Aorta (tissue), 5 donors: Measurements from ENCODE around the gene RING1. TPM values are rescaled to one million over a fixed set of nuclear protein-coding genes. Genes with fewer than 3 reads are reported as not detected.

Experiments
- ATAC-seq: fragments of 200-7000 bp; cut with Tn5 transposase; one replicate; pipeline ENCODE4 v1.9.1; 2022; ENCODE audit warnings: moderate library complexity; ENCODE audit not compliant: low FRiP score
- DNase-seq, 2 donors: peaks; one replicate each; pipeline ENCODE4 v3.0.0-alpha.2; 2020
- H3K27ac ChIP-seq, 2 donors: one replicate each; pipeline ENCODE4 v1.5.1; 2013; ENCODE audit warnings: low read length in 2 of 2, mild to moderate bottlenecking in 2 of 2, moderate library complexity in 2 of 2, control low read depth in 1 of 2, inconsistent platforms in 1 of 2, low read depth in 1 of 2
- H3K27me3 ChIP-seq, 2 donors: one replicate each; pipeline ENCODE4 v1.6.1; 2013; ENCODE audit warnings: control low read depth in 1 of 2, low read length in 1 of 2, mild to moderate bottlenecking in 1 of 2, moderate library complexity in 1 of 2; ENCODE audit not compliant: insufficient read depth in 2 of 2, control insufficient read depth in 1 of 2
- H3K36me3 ChIP-seq, 2 donors: one replicate each; pipeline ENCODE4 v1.6.1; 2013; ENCODE audit warnings: control low read depth in 1 of 2, low read length in 1 of 2, mild to moderate bottlenecking in 1 of 2; ENCODE audit not compliant: insufficient read depth in 2 of 2, control insufficient read depth in 1 of 2
- H3K4me1 ChIP-seq, 2 donors: one replicate each; pipeline ENCODE4 v1.6.1; 2013; ENCODE audit warnings: low read length in 2 of 2, control low read depth in 1 of 2, mild to moderate bottlenecking in 1 of 2, moderate library complexity in 1 of 2; ENCODE audit not compliant: insufficient read depth in 2 of 2, control insufficient read depth in 1 of 2
- H3K4me3 ChIP-seq, 2 donors: one replicate each; pipeline ENCODE4 v1.5.1; 2013; ENCODE audit warnings: low read length in 2 of 2, control low read depth in 1 of 2, mild to moderate bottlenecking in 1 of 2
- H3K9me3 ChIP-seq: one replicate; pipeline ENCODE4 v1.6.1; 2013; ENCODE audit warnings: mild to moderate bottlenecking, low read length; ENCODE audit not compliant: control insufficient read depth
- WGBS, 2 donors: extraction: QIAGEN DNeasy Blood & Tissue Kit; methylation state at CpG; one replicate each; pipeline ENCODE4 v1.1.7; 2013; 5-methylcytosine and 5-hydroxymethylcytosine counted together
- intact Hi-C, 2 donors: fragments of 100-400 bp; cut with DNase I; formaldehyde crosslinking; loops; one replicate each; pipeline versions ENCODE4 v1.14.2 to v1.15.0; 2022
- polyA plus RNA-seq, 2 donors: library from polyadenylated mRNA; stranded (reverse); fragments of 200-250 nt; gene quantifications; one replicate each; pipeline ENCODE4 v1.2.3, GENCODE V29; 2013
- total RNA-seq, 2 donors: library from RNA; stranded (reverse); fragmentation: NEBNext Ultra II Directional; extraction: Animal tissue kit (Norgen Biotek cat#: 25700); gene quantifications; one replicate each; pipeline ENCODE4 v1.2.1, GENCODE V29; 2021
- donor health status: healthy with polysubstance abuse.
- donor health status: Bipolar disorder and iron deficiency.
- donor health status: DM: no; HTN: no; CAD: no.
- donor health status: DM: no; HTN: no; CAD: no.
- donor health status: DM: yes; HTN: yes; CAD: no.

Gene RING1
- total and polyA plus RNA-seq, 4 donors: 26.4 to 64.0 (median 36.1) TPM

DNA sequence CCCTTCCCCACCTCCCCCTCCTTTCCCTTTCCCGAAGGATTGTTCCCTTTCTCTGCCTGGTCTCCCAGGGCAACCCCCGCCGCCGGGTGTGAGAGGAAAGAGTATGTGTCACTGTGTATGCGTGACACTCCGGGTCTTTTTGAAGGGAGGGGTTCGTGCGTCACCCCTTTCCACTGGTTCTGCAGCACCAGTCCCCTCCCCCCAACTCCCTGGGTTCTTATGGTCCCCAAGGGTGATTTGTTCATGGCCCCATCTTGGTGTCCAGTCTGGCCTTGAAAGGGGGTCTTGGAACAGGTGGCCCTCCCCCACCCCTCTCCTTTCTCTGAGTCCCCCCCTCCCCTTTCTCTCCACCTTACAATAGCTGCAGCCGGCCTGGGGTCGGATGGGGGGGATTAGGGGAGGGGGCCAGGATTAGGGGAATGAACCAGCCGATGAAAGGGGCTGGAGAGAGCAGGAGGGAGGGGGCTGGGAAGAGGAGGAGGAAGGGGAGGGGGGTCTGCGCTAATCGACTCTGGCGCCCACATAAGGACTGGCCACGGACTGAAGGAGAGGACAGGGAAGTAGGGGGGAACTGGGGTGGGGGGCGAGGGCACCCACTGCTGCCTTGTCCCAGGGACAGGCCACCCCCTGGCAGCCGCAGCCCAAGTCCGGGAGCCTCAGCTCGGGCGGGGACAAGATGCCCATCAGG is 1.3 kb upstream of the RING1 start:
- intact Hi-C loops: loop anchor here in 1 of 2 donors (10.0 kb wide), 4 partner anchors 208 to 1802 kb away; partner anchors contain the start of genes CUTA, GPSM3, MICA and PBX2

DNA sequence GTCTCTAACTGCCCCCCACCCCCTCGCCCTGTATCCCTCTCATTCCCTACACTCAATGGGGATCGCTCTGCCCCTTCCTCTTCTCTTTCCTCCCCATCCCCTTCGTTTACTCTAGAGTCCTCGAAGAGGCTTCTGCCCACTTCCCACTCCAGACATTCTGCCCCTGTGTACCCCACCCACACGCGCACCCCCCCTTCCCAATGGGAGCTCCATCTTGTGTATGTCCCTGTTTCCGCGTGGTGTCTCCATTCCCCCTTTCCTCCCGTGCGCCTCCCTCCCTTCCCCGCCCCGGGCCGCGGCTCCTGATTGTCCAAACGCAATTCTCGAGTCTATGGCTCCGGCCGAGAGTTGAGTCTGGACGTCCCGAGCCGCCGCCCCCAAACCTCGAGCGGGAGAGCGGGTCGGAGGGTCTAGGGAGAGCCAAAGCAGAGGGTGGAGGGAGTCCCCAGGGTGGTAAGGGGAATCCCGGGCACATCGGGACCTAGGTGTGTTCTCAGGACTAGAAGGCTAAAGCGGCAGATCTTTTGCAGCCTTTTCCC is 679 bp upstream of the RING1 start:
- ATAC-seq (peak; percentile 47), DNase-seq (peak; percentile 73 to 88)
- H3K4me1 ChIP-seq: no peaks in the 10 kb centered on the region
- H3K27me3 ChIP-seq: no peaks in the 10 kb centered on the region
- H3K4me3 ChIP-seq: peak overlapping the region; percentile 65 to 87
- peaks cover 0 to 3% of the 10 kb centered on the region in 2 donors for H3K36me3 ChIP-seq
- no peaks in the 10 kb centered on the region for H3K9me3 ChIP-seq
- 1% methylated on average over 29 of the region's 29 CpGs for WGBS, 2 donors
- intact Hi-C loops: loop anchor here in 1 of 2 donors (10.0 kb wide), 4 partner anchors 207 to 1803 kb away; partner anchors contain the start of genes CUTA, GPSM3, MICA and PBX2
- peak overlapping the region in 1 of 2 donors; percentile 34 for H3K27ac ChIP-seq

More for the DNA sequence above, 1.3 kb upstream of the RING1 start:
- no peak for ATAC-seq
- no peaks in the 10 kb centered on the region for H3K9me3 ChIP-seq
- no peak overlapping the region for H3K4me3 ChIP-seq
- 20 to 25% methylated on average over 15 to 20 of the region's 20 CpGs for WGBS, 2 donors
- H3K36me3 ChIP-seq: peaks cover 0 to 3% of the 10 kb centered on the region in 2 donors
- no peak for DNase-seq
- no peak overlapping the region for H3K27ac ChIP-seq
- H3K27me3 ChIP-seq: no peaks in the 10 kb centered on the region
- H3K4me1 ChIP-seq: no peaks in the 10 kb centered on the region

DNA sequence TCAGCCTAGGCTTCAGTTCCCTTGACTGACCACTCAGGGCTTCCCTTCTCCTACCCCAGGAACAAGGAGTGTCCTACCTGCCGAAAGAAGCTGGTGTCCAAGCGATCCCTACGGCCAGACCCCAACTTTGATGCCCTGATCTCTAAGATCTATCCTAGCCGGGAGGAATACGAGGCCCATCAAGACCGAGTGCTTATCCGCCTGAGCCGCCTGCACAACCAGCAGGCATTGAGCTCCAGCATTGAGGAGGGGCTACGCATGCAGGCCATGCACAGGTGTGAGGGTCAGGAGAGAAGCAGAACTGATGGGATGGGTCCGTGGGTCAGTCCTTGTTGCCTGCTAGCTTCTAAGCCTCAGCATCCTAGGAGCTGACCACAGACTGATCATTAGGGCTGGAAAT is 1.6 kb downstream of the RING1 start:
- WGBS, 2 donors: 91 to 92% methylated on average over 10 of the region's 10 CpGs
- intact Hi-C loops: loop anchor here in 1 of 2 donors (10.0 kb wide), 4 partner anchors 205 to 1805 kb away; partner anchors contain the start of genes CUTA, GPSM3, MICA and PBX2

DNA sequence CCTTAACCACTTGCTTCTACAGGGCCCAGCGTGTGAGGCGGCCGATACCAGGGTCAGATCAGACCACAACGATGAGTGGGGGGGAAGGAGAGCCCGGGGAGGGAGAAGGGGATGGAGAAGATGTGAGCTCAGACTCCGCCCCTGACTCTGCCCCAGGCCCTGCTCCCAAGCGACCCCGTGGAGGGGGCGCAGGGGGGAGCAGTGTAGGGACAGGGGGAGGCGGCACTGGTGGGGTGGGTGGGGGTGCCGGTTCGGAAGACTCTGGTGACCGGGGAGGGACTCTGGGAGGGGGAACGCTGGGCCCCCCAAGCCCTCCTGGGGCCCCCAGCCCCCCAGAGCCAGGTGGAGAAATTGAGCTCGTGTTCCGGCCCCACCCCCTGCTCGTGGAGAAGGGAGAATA is 2.8 kb downstream of the RING1 start:
- H3K4me1 ChIP-seq: no peaks in the 10 kb centered on the region
- DNase-seq: no peak

More for the DNA sequence above, 1.6 kb downstream of the RING1 start:
- Histone ChIP-seq H3K27ac (no peak overlapping the region), H3K27me3 (no peaks in the 10 kb centered on the region), H3K9me3 (no peaks in the 10 kb centered on the region), H3K36me3 (no peaks in the 10 kb centered on the region), H3K4me1 (no peaks in the 10 kb centered on the region), H3K4me3 (no peak overlapping the region)
- DNase-seq (no peak), ATAC-seq (no peak)

GRCh38 chr6:33211666-33212422 is 3.5 kb downstream of the RING1 start:
- H3K4me3 ChIP-seq: no peak overlapping the region
- H3K4me1 ChIP-seq: no peaks in the 10 kb centered on the region
- no peaks in the 10 kb centered on the region for H3K27me3 ChIP-seq
- no peaks in the 10 kb centered on the region for H3K36me3 ChIP-seq
- DNase-seq: no peak
- no peak overlapping the region for H3K27ac ChIP-seq
- intact Hi-C loops: loop anchor here in 1 of 2 donors (2.0 kb wide), 1 partner anchor 37 kb away; no protein-coding TSS in a partner anchor
- ATAC-seq: no peak
- 80 to 83% methylated on average over 16 to 18 of the region's 18 CpGs for WGBS, 2 donors
- H3K9me3 ChIP-seq: no peaks in the 10 kb centered on the region

More for the DNA sequence above, 2.8 kb downstream of the RING1 start:
- ATAC-seq: no peak
- no peak overlapping the region for H3K4me3 ChIP-seq
- WGBS, 2 donors: 75 to 78% methylated on average over 16 to 17 of the region's 17 CpGs
- intact Hi-C loops: no loop called here
- no peaks in the 10 kb centered on the region for H3K9me3 ChIP-seq
- no peaks in the 10 kb centered on the region for H3K36me3 ChIP-seq
- no peak overlapping the region for H3K27ac ChIP-seq
- no peaks in the 10 kb centered on the region for H3K27me3 ChIP-seq

- Histone ChIP-seq H3K27me3 (no peaks in the 10 kb centered on the region), H3K36me3 (no peaks in the 10 kb centered on the region), H3K9me3 (no peaks in the 10 kb centered on the region), H3K27ac (no peak overlapping the region), H3K4me1 (no peaks in the 10 kb centered on the region), H3K4me3 (peak overlapping the region; percentile 18 to 54)
- DNase-seq (no peak), ATAC-seq (no peak)
- whole genome bisulfite sequencing, 2 donors: 4 to 5% methylated on average over 6 of the region's 6 CpGs
- intact Hi-C loops: loop anchor here in 1 of 2 donors (2.0 kb wide), 1 partner anchor 36 kb away; no protein-coding TSS in a partner anchor
Observed at GRCh38 chr6:33212857-33213165, 4.5 kb downstream of the RING1 start.

GRCh38 chr6:33213166-33213988 is 5.1 kb downstream of the RING1 start:
- H3K36me3 ChIP-seq: no peaks in the 10 kb centered on the region
- H3K4me1 ChIP-seq: no peaks in the 10 kb centered on the region
- intact Hi-C loops: loop anchor here in 1 of 2 donors (2.0 kb wide), 1 partner anchor 35 kb away; no protein-coding TSS in a partner anchor
- DNase-seq (peak in 1 of 2 donors; percentile 86), ATAC-seq (peak; percentile 31)
- no peak overlapping the region for H3K27ac ChIP-seq
- H3K27me3 ChIP-seq: no peaks in the 10 kb centered on the region
- WGBS, 2 donors: 0 to 1% methylated on average over 32 to 43 of the region's 43 CpGs
- H3K9me3 ChIP-seq: no peaks in the 10 kb centered on the region
- peak overlapping the region; percentile 18 to 54 for H3K4me3 ChIP-seq

DNA sequence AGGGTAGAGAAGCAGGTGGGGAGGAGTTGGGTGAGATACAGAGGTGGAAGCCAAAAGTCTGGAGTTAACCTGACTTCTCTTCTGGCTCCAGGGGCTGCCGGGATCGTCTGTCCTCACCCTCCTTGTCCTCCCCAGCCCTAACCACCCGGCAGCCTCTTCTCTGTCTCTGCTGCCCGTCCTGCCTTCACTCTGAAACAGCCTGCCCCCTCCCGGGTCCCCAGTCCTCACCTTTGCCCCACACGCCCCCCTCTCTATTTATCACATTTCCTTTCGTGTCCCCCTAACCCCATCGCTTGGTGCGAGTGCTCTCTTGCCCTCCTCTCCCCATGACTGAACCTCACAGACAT is 5.7 kb downstream of the RING1 start:
- H3K27me3 ChIP-seq: no peaks in the 10 kb centered on the region
- 18 to 21% methylated on average over 9 of the region's 9 CpGs for WGBS, 2 donors
- ATAC-seq (no peak), DNase-seq (no peak)
- H3K4me3 ChIP-seq: no peak overlapping the region
- H3K4me1 ChIP-seq: no peaks in the 10 kb centered on the region
- no peak overlapping the region for H3K27ac ChIP-seq
- intact Hi-C loops: loop anchor here in 1 of 2 donors (2.0 kb wide), 1 partner anchor 35 kb away; no protein-coding TSS in a partner anchor
- no peaks in the 10 kb centered on the region for H3K9me3 ChIP-seq
- no peaks in the 10 kb centered on the region for H3K36me3 ChIP-seq
